ENCODE results near the gene HECA.

HECA gene

DNA sequence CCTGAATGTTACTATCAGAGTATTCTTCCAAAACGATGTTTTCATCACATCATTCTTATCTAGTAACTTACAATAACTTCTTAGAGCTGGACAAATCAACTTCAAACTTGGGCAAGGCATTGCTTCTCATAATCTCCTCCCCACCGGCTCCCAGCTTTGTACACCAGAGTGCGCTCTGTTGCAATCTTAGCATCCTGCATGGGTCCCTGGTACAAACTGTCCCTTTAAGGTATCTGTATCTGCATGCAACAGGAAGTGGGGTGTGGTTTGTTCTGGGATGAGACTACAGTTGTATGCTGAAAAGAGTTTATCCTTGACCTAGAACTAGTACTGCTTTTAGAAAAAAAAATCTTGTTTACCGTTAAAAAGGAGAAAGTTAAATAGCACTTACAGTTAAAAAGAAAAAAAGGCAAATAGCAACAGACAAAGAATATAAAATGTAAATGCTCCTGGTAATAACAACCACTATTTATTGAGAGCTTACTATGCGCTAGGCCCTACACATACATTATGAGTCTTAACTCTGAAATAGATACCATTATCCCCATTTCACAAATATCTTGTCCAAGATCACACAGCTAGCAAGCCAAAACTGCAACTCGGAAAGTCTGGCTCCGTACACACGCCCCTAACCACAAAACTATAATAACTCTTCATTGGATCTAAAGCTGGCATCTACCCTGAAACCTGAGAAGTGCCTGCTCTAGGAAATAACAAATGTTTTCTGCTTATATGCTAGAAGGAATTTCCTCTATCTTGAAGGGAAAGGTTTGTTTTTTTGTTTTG, 9.8 kb upstream of the HECA start:
- H3K4me3 ChIP-seq (ENCODE audit: low read depth, low read length): no peak overlapping the region
- no peak for DNase-seq (ENCODE audit: low read depth, low spot score)
- CTCF ChIA-PET: interaction anchor here (1.3 to 3.7 kb wide), 4 partner anchors 8 to 240 kb away, joined by 3 to 26 read pairs (median 4); no protein-coding TSS in a partner anchor
- TF ChIP-seq, protein P1, sequence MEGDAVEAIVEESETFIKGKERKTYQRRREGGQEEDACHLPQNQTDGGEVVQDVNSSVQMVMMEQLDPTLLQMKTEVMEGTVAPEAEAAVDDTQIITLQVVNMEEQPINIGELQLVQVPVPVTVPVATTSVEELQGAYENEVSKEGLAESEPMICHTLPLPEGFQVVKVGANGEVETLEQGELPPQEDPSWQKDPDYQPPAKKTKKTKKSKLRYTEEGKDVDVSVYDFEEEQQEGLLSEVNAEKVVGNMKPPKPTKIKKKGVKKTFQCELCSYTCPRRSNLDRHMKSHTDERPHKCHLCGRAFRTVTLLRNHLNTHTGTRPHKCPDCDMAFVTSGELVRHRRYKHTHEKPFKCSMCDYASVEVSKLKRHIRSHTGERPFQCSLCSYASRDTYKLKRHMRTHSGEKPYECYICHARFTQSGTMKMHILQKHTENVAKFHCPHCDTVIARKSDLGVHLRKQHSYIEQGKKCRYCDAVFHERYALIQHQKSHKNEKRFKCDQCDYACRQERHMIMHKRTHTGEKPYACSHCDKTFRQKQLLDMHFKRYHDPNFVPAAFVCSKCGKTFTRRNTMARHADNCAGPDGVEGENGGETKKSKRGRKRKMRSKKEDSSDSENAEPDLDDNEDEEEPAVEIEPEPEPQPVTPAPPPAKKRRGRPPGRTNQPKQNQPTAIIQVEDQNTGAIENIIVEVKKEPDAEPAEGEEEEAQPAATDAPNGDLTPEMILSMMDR (IDR thresholded peaks at IDR 0.05; ENCODE audit: insufficient read depth, low read length, missing control alignments): peak; percentile 34
- POLR2A ChIA-PET: no interaction called here

DNA sequence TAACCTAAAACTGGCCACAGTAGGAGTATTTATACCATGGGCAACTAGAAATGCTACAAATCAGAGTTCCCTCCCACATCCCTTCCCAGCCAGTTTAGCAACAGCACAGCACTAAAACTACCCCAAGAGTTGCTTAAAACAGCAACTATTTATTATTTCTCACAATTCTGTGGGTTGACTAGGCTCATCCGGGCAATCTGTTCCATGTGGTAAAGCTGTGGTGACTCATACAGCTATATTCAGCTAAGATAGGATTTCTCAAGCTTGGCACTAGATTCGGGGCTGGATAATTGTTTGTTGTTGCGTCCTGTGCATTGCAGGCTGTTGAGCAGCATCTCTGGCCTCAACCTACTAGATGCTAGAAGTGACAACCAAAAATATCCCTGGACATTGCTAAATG, 8.6 kb upstream of the HECA start:
- POLR2A ChIA-PET: no interaction called here
- H3K4me3 ChIP-seq (ENCODE audit: low read depth, low read length): no peak overlapping the region
- CTCF ChIA-PET: interaction anchor here (1.3 to 3.7 kb wide), 4 partner anchors 9 to 238 kb away, joined by 3 to 26 read pairs (median 4); no protein-coding TSS in a partner anchor
- peak; percentile 67 for DNase-seq (ENCODE audit: low read depth, low spot score)
- TF ChIP-seq, protein P1 (IDR thresholded peaks at IDR 0.05; ENCODE audit: insufficient read depth, low read length, missing control alignments): no peak

- TF ChIP-seq, protein P1 (IDR thresholded peaks at IDR 0.05; ENCODE audit: insufficient read depth, low read length, missing control alignments): no peak
- ChIA-PET POLR2A (no interaction called here), CTCF (no interaction called here)
- DNase-seq (ENCODE audit: low read depth, low spot score): no peak
- H3K4me3 ChIP-seq (ENCODE audit: low read depth, low read length): no peak overlapping the region
These were observed 7.9 kb upstream of the HECA start for GRCh38 chr6:139126931-139127330.

GRCh38 chr6:139129284-139129683, 5.6 kb upstream of the HECA start:
- CTCF ChIA-PET: no interaction called here

GRCh38 chr6:139131736-139132280, 3.1 kb upstream of the HECA start:
- POLR2A ChIA-PET: interaction anchor here (0.5 kb wide), 1 partner anchor 1235 kb away, joined by 4 read pairs; no protein-coding TSS in a partner anchor
- TF ChIP-seq, protein P1 (IDR thresholded peaks at IDR 0.05; ENCODE audit: insufficient read depth, low read length, missing control alignments): no peak
- CTCF ChIA-PET: interaction anchor here (1.4 kb wide), 1 partner anchor 233 kb away, joined by 5 read pairs; no protein-coding TSS in a partner anchor
- no peak overlapping the region for H3K4me3 ChIP-seq (ENCODE audit: low read depth, low read length)
- DNase-seq (ENCODE audit: low read depth, low spot score): no peak

More at GRCh38 chr6:139129284-139129683, 5.6 kb upstream of the HECA start:
- peak; percentile 24 for DNase-seq (ENCODE audit: low read depth, low spot score)
- POLR2A ChIA-PET: no interaction called here
- no peak overlapping the region for H3K4me3 ChIP-seq (ENCODE audit: low read depth, low read length)
- TF ChIP-seq, protein P1 (IDR thresholded peaks at IDR 0.05; ENCODE audit: insufficient read depth, low read length, missing control alignments): no peak
